GM18867 (cell line): Measurements from ENCODE around the gene PRKCA.
"Not testable (repeated sequence)": the region's sequence is repeated elsewhere in the genome, so short reads cannot be mapped to it uniquely, and the experiment has no call there.

ENCODE experiments used
- ATAC-seq: cut with Tn5 transposase; IDR thresholded peaks from one replicate; pipeline ENCODE4 v1.9.1; 2021; ENCODE audit warnings: mild to moderate bottlenecking, moderate library complexity; ENCODE audit not compliant: unreplicated experiment

Gene PRKCA

DNA sequence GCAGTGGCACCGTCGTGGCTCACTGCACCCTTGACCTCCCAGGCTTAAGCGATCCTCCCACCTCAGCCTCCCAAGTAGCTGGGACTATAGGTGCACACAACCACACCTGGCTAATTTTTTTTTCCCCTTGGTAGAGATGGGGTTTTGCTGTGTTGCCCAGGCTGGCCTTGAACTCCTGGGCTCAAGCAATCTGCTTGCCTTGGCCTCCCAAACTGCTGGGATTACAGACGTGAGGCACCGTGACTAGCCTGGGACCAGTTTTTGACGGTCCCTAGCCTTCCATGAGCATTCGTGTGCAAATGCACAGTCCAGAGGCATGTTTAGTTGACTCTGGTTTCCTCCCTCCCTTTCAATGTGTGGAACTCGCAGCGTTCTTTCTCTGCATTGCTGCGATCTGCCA, 48.2 kb downstream of the PRKCA start:
- not testable (repeated sequence) for ATAC-seq

DNA sequence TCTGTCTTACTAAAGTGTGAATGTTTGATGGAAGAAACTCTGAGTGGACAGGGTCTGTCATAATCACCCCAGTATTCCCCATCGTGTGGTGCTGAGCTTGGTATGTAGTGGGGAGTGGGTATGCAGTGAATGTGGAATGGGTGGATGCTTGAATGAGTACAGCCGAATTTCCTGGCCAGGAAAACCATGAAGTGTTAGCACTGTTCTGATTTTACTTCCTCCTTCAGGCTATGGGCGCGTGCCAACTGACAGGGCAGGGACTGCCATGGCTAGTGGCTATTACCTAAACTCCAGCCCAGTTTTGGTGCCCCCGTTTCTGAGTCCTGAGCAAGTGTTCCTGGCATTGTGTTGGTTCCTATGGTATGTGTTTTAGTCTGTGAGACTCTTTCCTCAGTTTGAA, 48.6 kb downstream of the PRKCA start:
- no peak for ATAC-seq

- no peak for ATAC-seq
Observed at GRCh38 chr17:66351701-66352100, 49.3 kb downstream of the PRKCA start.

DNA sequence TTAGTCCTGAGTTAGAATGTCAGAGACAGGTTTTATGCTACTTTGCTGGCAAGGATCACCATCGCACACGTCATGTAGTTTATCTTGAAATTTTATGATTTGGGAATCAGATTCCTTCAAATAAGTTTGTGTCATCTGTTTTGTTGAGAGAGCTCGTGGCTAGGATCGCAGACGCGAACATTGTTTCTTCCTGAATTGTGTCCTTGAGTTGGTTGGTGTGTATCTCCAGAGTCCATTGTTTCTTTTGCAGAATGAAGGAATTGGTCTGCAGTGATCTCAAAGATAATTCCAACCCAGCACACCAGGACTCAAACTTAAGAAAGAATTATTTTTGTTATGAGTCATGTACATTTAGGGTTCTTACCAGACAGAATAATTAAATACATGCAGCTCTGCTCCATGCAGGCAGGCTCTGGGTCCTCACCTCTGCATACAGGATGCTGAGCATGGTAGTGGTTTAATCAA, 51.6 kb downstream of the PRKCA start:
- no peak for ATAC-seq

DNA sequence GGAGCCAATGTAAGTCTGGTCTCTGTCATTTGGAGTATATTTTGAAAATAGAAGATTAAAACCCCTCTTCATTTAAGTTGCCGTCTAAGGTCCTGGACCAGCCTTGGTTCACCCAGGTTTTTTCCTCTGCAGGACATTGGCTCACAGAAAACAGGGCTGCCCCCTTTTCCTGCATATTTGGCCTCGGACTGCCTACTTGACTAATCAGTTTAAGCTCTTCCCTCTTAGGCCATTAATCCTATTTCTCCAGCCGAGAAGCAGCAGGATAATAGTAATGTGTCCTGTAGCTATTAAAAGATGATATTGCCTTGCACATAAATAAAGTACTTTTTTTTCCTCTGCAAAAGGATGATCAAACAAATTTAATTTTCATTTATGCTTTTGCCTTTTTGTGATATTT, 52.1 kb downstream of the PRKCA start:
- no peak for ATAC-seq

GRCh38 chr17:66354981-66355380, 52.6 kb downstream of the PRKCA start:
- no peak for ATAC-seq

- no peak for ATAC-seq
Observed at GRCh38 chr17:66355510-66355909, 53.1 kb downstream of the PRKCA start.

GRCh38 chr17:66357037-66357436, 54.6 kb downstream of the PRKCA start:
- no peak for ATAC-seq

- no peak for ATAC-seq
Observed at GRCh38 chr17:66359351-66359750, 56.9 kb downstream of the PRKCA start.

GRCh38 chr17:66360961-66361565, 58.6 kb downstream of the PRKCA start:
- ATAC-seq, result not testable (repeated sequence)

DNA sequence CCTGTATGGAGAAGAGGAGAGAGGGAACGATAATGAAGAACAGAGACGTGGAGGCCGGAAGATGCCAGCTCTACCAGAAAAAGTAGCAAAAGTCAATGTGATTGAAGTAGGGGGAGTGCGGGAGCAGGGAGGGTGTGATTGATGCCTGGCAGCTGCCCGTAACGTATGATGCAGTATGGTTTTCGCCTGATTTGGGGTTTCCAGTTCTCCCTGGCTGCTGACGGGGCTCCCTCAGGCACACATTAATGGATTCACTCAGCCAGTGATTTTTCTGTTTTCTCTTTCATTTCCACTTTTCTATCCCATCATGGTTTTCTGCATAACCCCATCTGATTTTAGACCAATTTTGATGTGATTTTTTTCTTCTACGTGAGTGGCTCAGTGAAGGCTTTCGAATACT, 62.1 kb downstream of the PRKCA start:
- no peak for ATAC-seq

- no peak for ATAC-seq
Observed at GRCh38 chr17:66364990-66365490, 62.6 kb downstream of the PRKCA start.

GRCh38 chr17:66365903-66366302, 63.5 kb downstream of the PRKCA start:
- no peak for ATAC-seq

- no peak for ATAC-seq
Observed at GRCh38 chr17:66367107-66367506, 64.7 kb downstream of the PRKCA start.

DNA sequence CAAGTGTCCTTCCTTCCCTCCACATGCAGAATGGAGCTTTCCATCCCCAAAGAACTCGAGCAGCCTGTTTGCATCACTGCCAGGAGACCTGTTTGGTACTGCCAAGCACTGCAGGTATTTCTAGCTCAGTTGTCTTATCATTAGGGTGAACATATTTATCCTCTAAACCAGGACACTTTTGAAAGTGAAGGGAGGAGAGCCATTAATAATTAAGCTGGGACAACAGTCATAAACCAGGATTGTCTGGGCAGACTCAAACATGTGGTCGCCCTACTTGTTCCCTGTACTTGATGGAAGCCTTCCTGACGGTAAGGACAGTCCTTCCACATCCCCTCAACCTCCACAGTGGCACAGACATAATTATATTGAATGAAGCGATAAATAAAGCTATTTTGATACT, 67.4 kb downstream of the PRKCA start:
- no peak for ATAC-seq

GRCh38 chr17:66371561-66371960, 69.1 kb downstream of the PRKCA start:
- no peak for ATAC-seq

- ATAC-seq, result no peak
Observed at GRCh38 chr17:66372182-66372581, 69.8 kb downstream of the PRKCA start.

DNA sequence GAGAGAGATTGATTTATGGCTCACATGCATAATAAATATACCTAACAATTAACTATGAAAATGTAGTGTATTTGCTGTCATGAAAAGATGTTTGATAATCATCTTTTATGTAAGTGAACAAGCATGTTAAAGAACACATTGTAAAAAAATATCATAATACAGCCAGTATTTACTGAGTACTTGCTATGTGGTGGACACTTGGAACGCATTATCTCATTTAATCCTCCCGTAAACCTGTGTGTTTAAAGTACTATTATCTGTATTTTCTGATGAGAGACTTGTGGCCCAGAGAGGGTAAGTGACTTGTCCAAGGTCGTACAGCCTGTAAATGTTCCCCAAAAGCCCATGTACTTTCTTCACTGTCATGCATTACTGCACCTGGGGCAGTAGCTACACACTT, 70.7 kb downstream of the PRKCA start:
- no peak for ATAC-seq

- ATAC-seq, result no peak
Observed at GRCh38 chr17:66373944-66374817, 71.8 kb downstream of the PRKCA start.

GRCh38 chr17:66375121-66375520, 72.7 kb downstream of the PRKCA start:
- no peak for ATAC-seq

GRCh38 chr17:66378296-66378695, 75.9 kb downstream of the PRKCA start:
- no peak for ATAC-seq

DNA sequence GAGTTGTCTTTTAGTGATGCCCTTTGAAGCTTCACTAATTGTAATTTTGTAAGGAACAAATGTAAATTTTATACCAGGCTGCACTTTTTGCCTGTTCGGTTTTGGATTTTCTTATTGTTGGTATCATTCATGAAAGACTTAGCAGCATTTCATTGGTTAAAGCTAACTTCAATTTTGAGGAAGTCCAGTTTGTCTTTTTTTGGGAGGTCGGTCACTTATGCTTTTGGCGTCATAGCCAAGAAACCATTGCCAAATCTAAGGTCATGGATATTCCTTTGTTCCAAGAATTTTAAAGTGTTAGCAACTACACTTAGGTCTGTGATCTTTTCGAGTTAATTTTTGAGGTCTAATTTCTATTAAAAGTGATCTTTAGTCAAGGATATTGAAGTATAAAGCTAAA, 77.1 kb downstream of the PRKCA start:
- ATAC-seq, result no peak
